Motor neuron (in vitro differentiated cells): ENCODE results near the gene RIMS3. TPM values are rescaled to one million over a fixed set of nuclear protein-coding genes. Genes with fewer than 3 reads are reported as not detected.
"Not testable (repeated sequence)": the region's sequence is repeated elsewhere in the genome, so short reads cannot be mapped to it uniquely, and the experiment has no call there.

ENCODE experiments used
- ATAC-seq, 8 experiments: fragments of 200-7000 bp; cut with Tn5 transposase; replicated peaks in 6 of 8; 2 replicates each; pipeline ENCODE4 v1.8.0; 2021; ENCODE audit warnings: mild to moderate bottlenecking in 8 of 8, moderate library complexity in 8 of 8
- H3K27ac ChIP-seq, 2 donors: fragments of 250-450 bp; sonication (Bioruptor Pico); 2 replicates each; pipeline ENCODE4 v1.9.0; 2021; ENCODE audit warnings: antibody characterized with exemption in 2 of 2, mild to moderate bottlenecking in 2 of 2, moderate library complexity in 1 of 2
- H3K4me1 ChIP-seq, 2 donors: fragments of 250-450 bp; sonication (Bioruptor Pico); replicated peaks in 1 of 2; 2 replicates each; pipeline ENCODE4 v1.6.1; 2021; ENCODE audit warnings: antibody characterized with exemption in 2 of 2, mild to moderate bottlenecking in 2 of 2, moderate library complexity in 1 of 2
- H3K4me3 ChIP-seq, 5 donors: fragments of 250-450 bp; sonication (Bioruptor Pico); 2 replicates each; pipeline ENCODE4 v1.9.0; 2021; ENCODE audit warnings: antibody characterized with exemption in 5 of 5, mild to moderate bottlenecking in 5 of 5, moderate library complexity in 4 of 5
- WGBS, 10 experiments: fragments of 450-650 bp; shearing (Covaris generic); methylation state at CpG; one replicate each; pipeline ENCODE4 v1.0.0; 2022; 5-methylcytosine and 5-hydroxymethylcytosine counted together
- in situ Hi-C, 9 experiments: fragments of 400-800 bp; cut with MboI; loops; one replicate each; pipeline ENCODE4 v1.15.0; 2021; ENCODE audit warnings: low sequenced_read_pairs in 9 of 9, low pct_unique_long_range_greater_than_20kb in 2 of 9; ENCODE audit not compliant: unreplicated experiment in 9 of 9
- total RNA-seq, 8 experiments: library from RNA; unstranded; fragments of 300-600 nt; gene quantifications; 2 replicates each; pipeline versions ENCODE4 v1.2.3 to v1.2.4, GENCODE V29; 2022

Gene RIMS3
- total RNA-seq, 8 experiments from 2014 or later, result 0.13 to 112 (median 52.3) TPM

DNA sequence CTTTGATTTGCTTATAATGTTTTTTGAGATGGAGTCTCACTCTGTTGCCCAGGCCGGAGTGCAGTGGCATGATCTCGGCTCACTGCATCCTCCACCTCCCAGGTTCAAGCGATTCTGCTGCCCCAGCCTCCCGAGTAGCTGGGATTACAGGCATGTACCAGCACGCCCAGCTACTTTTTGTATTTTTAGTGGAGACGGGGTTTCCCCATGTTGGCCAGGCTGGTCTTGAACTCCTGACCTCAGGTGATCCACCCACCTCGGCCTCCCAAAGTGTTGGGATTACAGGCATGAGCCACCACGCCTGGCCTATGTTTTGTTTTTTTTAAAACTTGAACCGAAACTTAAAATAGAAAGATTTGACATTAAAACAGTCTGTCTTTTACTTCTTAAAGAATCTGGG is 37.3 kb upstream of the RIMS3 start:
- H3K4me3 ChIP-seq, H3K27ac ChIP-seq, H3K4me1 ChIP-seq, in situ Hi-C loops, ATAC-seq: not testable (repeated sequence)
- WGBS, 10 experiments, result 80 to 100% (median 95%) methylated on average over 1 to 7 of the region's 9 CpGs; no CpG with 5 or more reads in 4 of the 10 experiments

DNA sequence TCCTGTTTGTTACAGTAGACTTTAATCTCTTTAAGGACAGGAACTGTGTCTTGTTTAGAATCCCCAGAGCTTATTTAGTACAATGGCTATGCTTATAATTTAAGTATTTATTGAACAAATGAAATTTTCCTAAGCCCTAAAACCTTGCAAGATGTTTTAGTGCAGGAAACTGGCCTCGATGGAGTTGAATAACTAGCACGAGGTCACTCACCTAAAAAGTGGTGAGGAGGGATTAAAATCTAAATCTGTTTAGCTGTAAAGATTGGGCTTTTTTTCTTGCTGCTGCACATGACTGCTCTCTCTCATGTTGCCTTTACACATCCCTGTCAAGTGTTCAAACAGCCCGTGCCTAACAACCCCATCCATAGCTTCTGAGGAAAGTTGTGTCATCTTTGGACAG is 36.2 kb upstream of the RIMS3 start:
- 55 to 100% (median 77%) methylated on average over 1 to 3 of the region's 3 CpGs; no CpG with 5 or more reads in 2 of the 10 experiments for whole genome bisulfite sequencing, 10 experiments
- in situ Hi-C loops, result no loop called here
- no peaks in the 10 kb centered on the region for H3K4me1 ChIP-seq
- no peak overlapping the region for H3K27ac ChIP-seq
- no peak for ATAC-seq
- no peak overlapping the region for H3K4me3 ChIP-seq

DNA sequence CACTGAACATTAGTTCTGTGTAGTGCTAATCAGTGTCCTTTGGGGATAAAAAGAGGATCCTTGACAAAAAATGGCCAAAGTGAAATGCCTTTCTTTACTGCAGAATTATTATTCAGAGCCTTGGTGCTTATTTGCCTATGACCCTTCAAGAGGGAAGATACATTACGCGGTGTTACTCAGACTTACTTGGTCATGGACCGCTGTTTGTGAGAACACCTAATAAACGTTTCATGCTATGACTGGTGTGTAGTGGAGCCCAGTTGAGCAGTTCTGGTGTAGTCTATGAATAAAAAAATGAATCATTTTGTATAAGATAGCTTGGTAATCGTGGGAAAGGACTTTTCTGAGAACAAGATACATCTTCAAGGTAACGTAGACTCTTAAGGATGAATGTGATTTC is 34.3 kb upstream of the RIMS3 start:
- ATAC-seq, result no peak
- Histone ChIP-seq H3K4me3 (no peak overlapping the region), H3K27ac (no peak overlapping the region), H3K4me1 (no peaks in the 10 kb centered on the region)
- WGBS, 10 experiments, result 62 to 100% (median 96%) methylated on average over 1 to 6 of the region's 6 CpGs
- in situ Hi-C loops, result no loop called here

DNA sequence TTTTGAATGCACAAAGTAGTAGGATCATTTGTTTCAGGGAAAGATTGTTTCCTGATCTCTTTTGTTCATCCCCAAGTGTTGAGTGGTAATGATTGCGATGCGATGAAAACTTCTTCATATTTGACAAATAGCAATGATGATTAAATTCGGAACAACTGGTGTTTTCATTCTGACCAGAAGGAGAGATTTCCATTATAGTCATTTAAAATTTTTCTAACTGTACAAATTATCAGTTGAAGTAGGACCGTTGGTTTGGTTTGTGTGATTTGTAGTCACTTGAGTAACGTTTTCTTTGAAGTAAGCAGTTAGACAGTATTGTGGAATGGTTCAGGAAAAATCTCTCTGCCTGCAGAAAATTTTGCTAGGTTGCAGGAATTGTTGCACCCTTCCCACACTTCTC is 32.0 kb upstream of the RIMS3 start:
- no peak for ATAC-seq
- in situ Hi-C loops, result no loop called here
- Histone ChIP-seq H3K27ac (no peak overlapping the region), H3K4me3 (no peak overlapping the region), H3K4me1 (peaks cover 0 to 7% of the 10 kb centered on the region in 2 donors)
- WGBS, 10 experiments, result 33 to 100% (median 88%) methylated on average over 1 to 5 of the region's 5 CpGs; no CpG with 5 or more reads in 1 of the 10 experiments

DNA sequence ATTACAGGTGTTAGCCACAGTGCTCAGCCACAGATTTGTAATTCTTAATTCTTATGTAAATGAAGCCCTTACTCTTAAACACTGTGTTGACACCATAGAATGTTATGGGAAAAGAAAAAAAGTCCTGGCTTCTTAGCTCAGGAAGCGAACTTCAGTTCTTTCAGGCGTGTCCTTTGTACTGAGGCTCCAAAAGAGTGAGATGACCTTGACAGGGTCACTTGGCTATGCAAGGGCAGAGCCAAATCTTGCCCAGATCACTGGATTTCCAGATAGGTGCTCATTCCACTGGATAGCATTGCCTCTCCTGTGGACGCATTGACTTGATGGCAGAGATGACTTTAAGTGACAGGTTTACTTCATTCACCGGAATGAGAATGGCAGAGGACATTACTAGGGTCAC is 30.8 kb upstream of the RIMS3 start:
- no peak overlapping the region for H3K27ac ChIP-seq
- no peak for ATAC-seq
- H3K4me3 ChIP-seq, result no peak overlapping the region
- in situ Hi-C loops, result no loop called here
- 60 to 100% (median 92%) methylated on average over 1 to 4 of the region's 4 CpGs; no CpG with 5 or more reads in 1 of the 10 experiments for WGBS, 10 experiments
- H3K4me1 ChIP-seq, result peaks cover 0 to 7% of the 10 kb centered on the region in 2 donors

DNA sequence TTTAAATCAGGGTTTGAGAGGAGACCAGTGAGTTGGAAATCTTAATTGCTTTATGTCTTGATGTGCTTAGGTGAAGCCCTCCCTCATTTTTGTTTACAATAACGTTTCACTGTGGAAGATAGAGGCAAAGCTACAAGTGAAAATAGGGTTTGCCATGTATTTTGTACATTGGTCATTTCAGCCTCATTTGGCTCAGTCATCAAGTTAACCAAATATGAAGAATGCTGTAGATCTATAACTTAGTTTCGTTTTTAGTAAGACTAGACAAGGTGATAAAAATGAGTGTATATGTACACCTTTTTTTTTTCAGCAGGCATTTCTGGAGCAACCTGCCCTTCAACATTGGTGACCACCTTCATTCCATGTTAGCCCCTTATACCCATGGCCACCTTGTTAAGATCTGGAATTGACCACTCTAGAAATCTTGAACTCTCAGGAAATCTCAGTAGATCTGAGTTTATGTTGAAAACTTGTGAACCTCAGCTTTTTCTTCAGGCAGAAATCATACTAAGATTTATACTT is 28.9 kb upstream of the RIMS3 start:
- peaks cover 3 to 14% of the 10 kb centered on the region in 2 donors for H3K4me1 ChIP-seq
- WGBS, 10 experiments, result 40 to 88% (median 75%) methylated on average over 1 to 2 of the region's 2 CpGs; no CpG with 5 or more reads in 2 of the 10 experiments
- H3K4me3 ChIP-seq, result no peak overlapping the region
- in situ Hi-C loops, result no loop called here
- no peak for ATAC-seq
- H3K27ac ChIP-seq, result no peak overlapping the region

DNA sequence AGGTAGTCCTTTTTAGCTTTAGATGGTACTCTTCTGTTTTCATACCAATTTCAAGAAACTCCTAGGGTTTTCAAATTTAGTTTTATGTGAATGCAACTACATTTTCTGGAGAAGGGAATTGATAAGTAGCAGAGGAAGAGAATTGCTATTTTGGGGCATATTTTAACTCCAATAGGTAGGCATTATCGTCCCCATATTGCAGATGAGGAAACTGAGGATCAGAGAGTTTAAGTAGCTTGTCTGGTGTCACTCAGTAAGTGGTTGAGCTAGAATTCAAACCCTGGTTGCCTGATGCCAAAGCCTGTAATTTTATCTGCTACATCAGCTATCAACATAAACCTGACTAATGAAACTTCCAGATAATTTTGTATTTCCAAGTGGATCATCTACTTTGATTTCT is 27.9 kb upstream of the RIMS3 start:
- Histone ChIP-seq H3K4me1 (peaks cover 3 to 14% of the 10 kb centered on the region in 2 donors), H3K4me3 (no peak overlapping the region), H3K27ac (no peak overlapping the region)
- in situ Hi-C loops, result no loop called here
- ATAC-seq, result no peak
- WGBS, 10 experiments, result 86 to 100% (median 100%) methylated on average over 1 of the region's 1 CpG; no CpG with 5 or more reads in 3 of the 10 experiments

DNA sequence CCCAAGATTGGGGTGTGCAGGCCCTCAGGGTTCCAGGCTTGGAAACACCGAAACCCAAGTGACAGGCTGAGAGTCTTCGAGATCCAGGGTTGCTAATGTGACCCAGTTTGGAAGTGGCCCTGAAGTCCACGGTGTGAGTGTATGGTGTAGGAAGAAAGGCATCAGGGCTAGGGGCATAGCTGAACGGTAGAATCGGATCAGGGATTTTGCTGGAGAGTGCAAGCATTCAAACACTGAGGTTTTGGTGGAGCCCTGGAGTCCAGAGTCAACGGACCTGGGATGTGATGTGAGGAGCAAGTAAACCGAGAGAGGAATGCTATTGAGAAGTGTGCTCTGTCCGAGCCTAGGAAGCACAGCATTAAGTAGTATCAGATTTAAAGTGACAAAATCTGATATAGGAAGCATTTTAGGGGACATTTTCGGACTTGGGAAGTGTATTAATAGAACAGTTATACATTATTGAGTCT is 27.0 kb upstream of the RIMS3 start:
- Histone ChIP-seq H3K4me1 (peaks cover 3 to 14% of the 10 kb centered on the region in 2 donors), H3K4me3 (peak overlapping the region; percentile 86 to 95 (median 94)), H3K27ac (peak overlapping the region; percentile 100)
- 0 to 5% (median 0%) methylated on average over 1 to 9 of the region's 9 CpGs; no CpG with 5 or more reads in 1 of the 10 experiments for WGBS, 10 experiments
- in situ Hi-C loops, result no loop called here
- peak in 6 of 8 experiments; percentile 7 to 43 (median 24) for ATAC-seq

DNA sequence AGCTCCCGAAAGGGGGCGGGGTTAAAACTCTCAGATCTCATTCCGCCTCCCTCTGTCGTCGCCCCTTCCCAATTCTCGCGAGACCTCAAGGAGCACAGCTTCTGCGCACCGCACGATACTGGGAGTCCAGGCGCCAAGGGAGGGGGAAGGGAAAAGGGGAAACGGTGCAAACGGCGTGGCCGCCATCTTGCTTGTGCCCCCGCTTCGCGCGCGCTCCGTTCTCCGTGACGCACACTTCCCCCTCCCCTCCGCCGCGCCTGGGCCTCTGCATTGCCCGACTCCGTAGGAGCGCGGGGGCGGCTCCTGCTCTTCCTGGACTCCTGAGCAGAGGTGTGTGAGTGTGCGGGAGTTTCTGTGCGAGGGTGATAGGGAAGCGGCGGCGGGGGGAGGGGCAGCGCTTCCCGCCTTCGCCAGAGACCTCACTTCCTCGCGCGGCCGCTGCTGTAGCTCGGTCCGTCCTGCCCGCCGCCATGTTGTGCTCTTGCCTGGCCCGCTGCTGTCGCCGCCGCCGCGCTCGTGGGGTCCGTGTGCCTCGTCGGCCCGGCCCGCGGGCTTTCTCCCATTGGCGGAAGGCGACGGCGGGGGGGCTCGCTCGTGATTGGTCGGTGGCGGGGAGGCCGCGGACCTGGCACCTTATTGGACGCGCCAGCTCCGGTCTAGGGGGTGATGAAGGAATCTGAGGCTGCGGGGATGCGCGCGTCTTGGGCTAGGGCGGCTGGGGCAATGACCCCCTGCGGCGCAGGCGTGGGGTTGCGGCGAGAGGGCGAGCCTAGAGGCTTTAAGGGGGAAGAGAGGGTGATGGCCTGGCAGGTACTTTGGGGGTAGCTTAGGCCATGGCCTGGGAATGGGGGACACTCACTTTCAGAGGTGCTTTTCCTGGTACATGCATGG is 26.3 kb upstream of the RIMS3 start, which contains the start of gene NFYC:
Gene NFYC (plus strand): TSS at position 167 of the 891 bp plus-strand sequence. CDS start 47,140 bp downstream, outside the sequence.
- in situ Hi-C loops, result no loop called here
- peak within 1 kb of the TSS; percentile 86 to 95 (median 94) for H3K4me3 ChIP-seq
- ATAC-seq, result peak; percentile 86 to 92 (median 89)

DNA sequence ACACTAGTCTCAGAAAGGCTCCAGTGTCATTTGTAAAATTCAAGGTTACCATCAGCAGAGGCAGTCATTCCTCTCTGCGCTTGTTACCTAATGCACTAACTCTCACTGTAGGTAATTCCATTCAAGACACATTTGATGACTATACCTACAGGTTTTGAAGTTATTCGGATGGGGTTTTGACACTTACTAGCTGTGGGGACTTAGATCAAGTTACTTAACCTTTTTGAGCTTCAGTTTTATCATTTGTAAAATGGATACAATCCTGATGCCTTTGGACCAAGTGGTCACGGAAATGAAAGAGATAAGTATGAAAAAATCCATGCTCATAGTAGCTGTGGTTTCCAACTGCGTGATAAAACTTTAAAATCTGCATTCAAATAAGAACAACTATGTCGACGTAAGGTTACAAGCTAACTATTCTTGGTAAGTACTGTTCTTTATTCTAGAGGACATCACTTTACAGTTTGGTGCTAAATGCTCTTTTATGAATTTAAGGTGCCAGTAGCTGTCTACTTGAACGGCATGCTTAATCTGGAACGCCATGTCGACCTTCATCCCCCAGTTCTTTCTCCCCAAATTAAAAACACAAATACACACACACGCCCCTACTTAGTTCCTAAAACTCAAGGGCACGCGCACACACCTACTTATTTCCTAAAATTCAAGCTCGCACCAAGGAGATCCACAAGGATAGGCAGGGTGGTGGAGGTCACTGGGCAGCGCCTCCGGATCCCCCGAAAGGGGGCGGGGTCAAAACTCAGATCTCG is 25.5 kb upstream of the RIMS3 start:
- in situ Hi-C loops, result no loop called here
- no peak for ATAC-seq
- Histone ChIP-seq H3K4me1 (peaks cover 3 to 14% of the 10 kb centered on the region in 2 donors), H3K4me3 (peak overlapping the region; percentile 86 to 95 (median 94)), H3K27ac (peak overlapping the region; percentile 100)
- WGBS, 10 experiments, result 10 to 52% (median 18%) methylated on average over 4 to 13 of the region's 18 CpGs

More for the DNA sequence above, 26.3 kb upstream of the RIMS3 start, which contains the start of gene NFYC:
- Histone ChIP-seq H3K27ac (peak within 1 kb of the TSS; percentile 100), H3K4me1 (peaks cover 3 to 14% of the 10 kb centered on the region in 2 donors)
- 0 to 3% (median 1%) methylated on average over 2 to 35 of the region's 84 CpGs; no CpG with 5 or more reads in 4 of the 10 experiments for WGBS, 10 experiments

DNA sequence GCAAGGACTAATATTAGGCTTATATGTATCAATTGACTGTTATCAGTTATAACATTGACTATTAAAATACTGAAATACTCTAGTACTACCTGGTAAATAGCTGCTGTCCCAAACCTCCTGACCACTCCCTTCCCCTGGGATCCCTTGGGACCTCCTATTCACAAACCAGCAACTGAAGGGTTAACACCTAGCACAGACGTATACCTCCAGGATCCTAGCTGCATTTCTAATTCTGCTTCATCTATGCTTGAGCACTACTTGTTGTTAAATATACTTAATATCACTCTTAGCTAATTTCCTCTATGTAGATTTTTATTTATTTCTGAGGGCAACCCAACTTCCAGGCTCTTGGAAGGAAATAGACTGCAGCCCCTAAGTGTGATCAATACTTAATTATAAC is 24.3 kb upstream of the RIMS3 start:
- no peak overlapping the region for H3K4me3 ChIP-seq
- in situ Hi-C loops, result no loop called here
- no peak for ATAC-seq

DNA sequence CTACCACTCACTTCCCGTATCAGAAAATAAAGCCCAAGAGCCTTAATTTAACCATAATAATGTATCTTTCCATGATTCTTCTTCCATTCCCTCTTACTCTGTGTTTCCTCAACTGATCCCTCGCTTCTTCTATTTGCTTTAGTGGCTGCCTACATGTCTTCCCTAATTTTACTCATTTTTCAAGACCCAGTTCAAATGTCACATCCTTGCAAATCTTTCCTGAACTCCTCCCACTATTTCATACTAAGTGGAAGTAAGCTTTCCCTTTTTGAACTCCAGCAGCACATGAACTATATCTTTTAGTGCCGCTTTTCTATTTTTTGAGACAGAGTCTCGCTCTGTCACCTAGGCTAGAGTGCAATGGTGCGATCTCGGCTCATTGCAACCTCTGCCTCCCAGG is 22.2 kb upstream of the RIMS3 start:
- ATAC-seq, result no peak
- WGBS, 10 experiments, result 87 to 100% (median 95%) methylated on average over 2 to 6 of the region's 6 CpGs
- H3K4me1 ChIP-seq, result peaks cover 3 to 8% of the 10 kb centered on the region in 2 donors
- no peak overlapping the region for H3K27ac ChIP-seq
- H3K4me3 ChIP-seq, result no peak overlapping the region
- in situ Hi-C loops, result no loop called here

More for the DNA sequence above, 24.3 kb upstream of the RIMS3 start:
- 0 to 73% (median 20%) methylated on average over 1 of the region's 1 CpG; no CpG with 5 or more reads in 3 of the 10 experiments for WGBS, 10 experiments
- H3K27ac ChIP-seq, result no peak overlapping the region
- H3K4me1 ChIP-seq, result peaks cover 3 to 14% of the 10 kb centered on the region in 2 donors
